Measurements from ENCODE around the gene ALS2CL.

Gene ALS2CL

DNA sequence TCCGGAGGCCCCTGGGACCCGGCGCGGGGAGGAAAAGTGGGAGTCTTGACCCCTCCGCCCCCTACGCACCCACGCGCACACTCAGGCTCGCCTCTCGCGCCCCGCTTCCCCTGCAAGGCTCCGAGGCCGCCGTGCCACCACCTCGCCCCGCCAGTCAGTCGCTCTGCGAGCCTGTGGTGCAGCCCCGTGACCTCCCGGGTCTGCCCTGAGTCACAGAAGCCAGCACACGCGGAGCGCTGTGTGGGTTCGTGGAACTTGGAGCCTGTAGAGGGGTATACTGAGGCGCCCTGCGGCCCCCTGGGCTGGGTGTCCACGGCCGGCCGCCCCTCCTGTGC lies 380 bp upstream of the ALS2CL start:
- no peak for TF ChIP-seq CTCF (IDR thresholded peaks at IDR 0.05; ENCODE audit: insufficient read depth, missing control alignments)
- no peak for DNase-seq (ENCODE audit: insufficient read length, low spot score)
- FAIRE-seq, result no peak

DNA sequence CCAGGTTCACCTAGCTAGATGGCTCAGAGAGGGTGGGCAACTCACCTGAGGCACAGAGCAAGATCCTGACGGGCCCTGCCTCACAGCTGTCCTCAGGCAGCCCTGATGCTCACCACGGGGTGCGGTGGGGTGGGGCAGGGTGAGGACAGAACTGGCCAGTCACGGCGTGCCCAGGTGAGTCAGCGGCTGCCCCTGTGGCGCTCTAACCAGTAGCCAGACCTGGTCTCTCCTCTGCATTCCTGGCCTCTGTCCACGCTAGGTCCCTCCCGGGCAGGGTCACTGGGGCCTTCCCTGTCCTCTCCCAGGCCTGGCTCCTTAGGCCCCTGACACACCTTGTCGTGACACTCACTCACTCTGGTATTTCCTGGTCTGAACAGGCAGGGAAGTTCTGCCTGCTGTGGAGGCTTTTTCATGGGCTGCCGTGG lies 901 bp downstream of the ALS2CL start:
- TF ChIP-seq CTCF (IDR thresholded peaks at IDR 0.05; ENCODE audit: insufficient read depth, missing control alignments), result no peak
- FAIRE-seq (no peak), DNase-seq (ENCODE audit: insufficient read length, low spot score) (no peak)

GRCh38 chr3:46690798-46691197 lies 2.7 kb downstream of the ALS2CL start:
- no peak for FAIRE-seq
- no peak for TF ChIP-seq CTCF (IDR thresholded peaks at IDR 0.05; ENCODE audit: insufficient read depth, missing control alignments)
- no peak for DNase-seq (ENCODE audit: insufficient read length, low spot score)

- FAIRE-seq, result no peak
- no peak for TF ChIP-seq CTCF (IDR thresholded peaks at IDR 0.05; ENCODE audit: insufficient read depth, missing control alignments)
- no peak for DNase-seq (ENCODE audit: insufficient read length, low spot score)
These were observed 8.0 kb downstream of the ALS2CL start for GRCh38 chr3:46685446-46685845.

DNA sequence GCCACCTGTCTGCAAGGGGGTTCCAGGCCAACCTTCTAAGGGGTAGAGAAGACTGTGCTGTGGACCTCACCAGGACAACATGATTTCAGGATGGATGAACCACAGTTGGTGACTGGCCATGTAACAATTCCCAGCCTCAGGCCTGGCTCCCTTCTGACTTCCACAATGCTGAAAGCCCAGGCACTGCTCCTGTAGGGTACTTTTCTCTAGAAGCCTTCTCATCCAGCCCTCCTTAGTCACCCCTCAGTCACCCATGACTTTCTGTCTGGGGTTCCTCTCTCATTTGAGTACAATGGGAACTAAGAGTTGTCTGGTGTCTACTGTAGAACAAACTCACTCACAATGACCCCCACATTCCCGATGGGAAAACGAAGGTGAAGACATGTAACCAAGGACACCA lies 8.6 kb downstream of the ALS2CL start:
- DNase-seq (ENCODE audit: insufficient read length, low spot score), result no peak
- FAIRE-seq, result no peak
- TF ChIP-seq CTCF (IDR thresholded peaks at IDR 0.05; ENCODE audit: insufficient read depth, missing control alignments), result no peak

- FAIRE-seq (no peak), DNase-seq (ENCODE audit: insufficient read length, low spot score) (no peak)
- TF ChIP-seq CTCF (IDR thresholded peaks at IDR 0.05; ENCODE audit: insufficient read depth, missing control alignments), result no peak
These were observed 10.5 kb downstream of the ALS2CL start for GRCh38 chr3:46682974-46683373.

- FAIRE-seq (no peak), DNase-seq (ENCODE audit: insufficient read length, low spot score) (no peak)
- no peak for TF ChIP-seq CTCF (IDR thresholded peaks at IDR 0.05; ENCODE audit: insufficient read depth, missing control alignments)
These were observed 11.5 kb downstream of the ALS2CL start for GRCh38 chr3:46681856-46682540.

Measured in D721Med (cell line).